SK-N-SH (cell line): ENCODE data around the gene CEP44. TPM values are rescaled to one million over a fixed set of nuclear protein-coding genes. Genes with fewer than 3 reads are reported as not detected.

ENCODE experiments used
- CTCF ChIA-PET: fragments of 300-600, 350-600 bp; formaldehyde crosslinking; extraction: SDS; loops from one replicate; lab custom pipeline; 2021; lab: Yijun Ruan, JAX
- POLR2A ChIA-PET: fragments of 350-600 bp; sonication (Branson Sonifier 250); formaldehyde crosslinking; extraction: SDS; loops from one replicate; lab custom pipeline; 2020; ENCODE audit warnings: antibody characterized with exemption, inconsistent platforms; lab: Yijun Ruan, JAX
- DNase-seq: peaks from one replicate; pipeline ENCODE4 v3.0.0; 2012
- H2AFZ ChIP-seq: fragments of 200-600 bp; sonication (generic); 2 replicates; pipeline ENCODE4 v1.8.1; 2016; ENCODE audit warnings: antibody characterized with exemption, mild to moderate bottlenecking, low read depth
- H3F3A ChIP-seq: fragments of 200-600 bp; sonication (generic); replicated peaks from 2 replicates; pipeline ENCODE3; 2016; ENCODE audit warnings: antibody characterized with exemption, mild to moderate bottlenecking; ENCODE audit not compliant: insufficient read depth
- H3K27ac ChIP-seq, 2 experiments: fragments of 200-500 bp in 1 of 2; fragments of 200-600 bp in 1 of 2; sonication (Bioruptor generic) in 1 of 2; sonication (generic), shearing (Covaris generic) in 1 of 2; 2 replicates each; pipeline versions ENCODE4 v1.5.1 to v1.6.1; 2014 to 2016; ENCODE audit warnings: low read depth in 2 of 2, inconsistent platforms in 1 of 2, low read length in 1 of 2, mild to moderate bottlenecking in 1 of 2, mixed read lengths in 1 of 2
- H3K27me3 ChIP-seq: fragments of 200-600 bp; sonication (generic), shearing (Covaris generic); 2 replicates; pipeline ENCODE4 v1.6.1; 2016; ENCODE audit warnings: mixed run types; ENCODE audit not compliant: insufficient read depth
- H3K36me3 ChIP-seq, 2 experiments: fragments of 200-500 bp in 1 of 2; fragments of 200-600 bp in 1 of 2; sonication (Bioruptor generic) in 1 of 2; sonication (generic) in 1 of 2; replicated peaks in 1 of 2; 2 replicates each; pipeline versions ENCODE3 to v1.5.1; 2014 to 2016; ENCODE audit warnings: low read length in 1 of 2, mild to moderate bottlenecking in 1 of 2; ENCODE audit not compliant: insufficient read depth in 2 of 2, control insufficient read depth in 1 of 2
- H3K4me1 ChIP-seq, 2 experiments: fragments of 200-500 bp in 1 of 2; fragments of 200-600 bp in 1 of 2; sonication (Bioruptor generic) in 1 of 2; sonication (generic), shearing (Covaris generic) in 1 of 2; 2 replicates each; pipeline versions ENCODE4 v1.5.1 to v1.6.1; 2014 to 2016; ENCODE audit warnings: low read depth in 1 of 2, low read length in 1 of 2, mixed run types in 1 of 2; ENCODE audit not compliant: insufficient read depth in 2 of 2, control insufficient read depth in 1 of 2
- H3K4me2 ChIP-seq: fragments of 200-600 bp; sonication (generic), shearing (Covaris generic); 2 replicates; pipeline ENCODE4 v1.6.1; 2017; ENCODE audit warnings: mixed run types
- H3K4me3 ChIP-seq, 2 experiments: fragments of 200-500 bp in 1 of 2; fragments of 200-600 bp in 1 of 2; sonication (Bioruptor generic) in 1 of 2; sonication (generic), shearing (Covaris generic) in 1 of 2; 2 replicates each; pipeline versions ENCODE4 v1.5.1 to v1.8.1; 2014 to 2016; ENCODE audit warnings: low read depth in 2 of 2, inconsistent platforms in 1 of 2, low read length in 1 of 2, mild to moderate bottlenecking in 1 of 2, mixed read lengths in 1 of 2, moderate library complexity in 1 of 2
- H3K79me2 ChIP-seq: fragments of 200-600 bp; sonication (generic); 2 replicates; pipeline ENCODE4 v1.8.1; 2017; ENCODE audit warnings: mild to moderate bottlenecking; ENCODE audit not compliant: insufficient read depth
- H3K9ac ChIP-seq: fragments of 200-600 bp; sonication (generic); 2 replicates; pipeline ENCODE4 v1.6.1; 2017; ENCODE audit warnings: mixed run types
- H3K9me2 ChIP-seq: fragments of 200-600 bp; sonication (generic); 2 replicates; pipeline ENCODE4 v1.6.1; 2017; ENCODE audit warnings: mixed run types
- H3K9me3 ChIP-seq: fragments of 200-600 bp; sonication (generic); 2 replicates; pipeline ENCODE4 v1.6.1; 2017; ENCODE audit warnings: mixed run types, mild to moderate bottlenecking, moderate library complexity
- H4K20me1 ChIP-seq: fragments of 200-600 bp; sonication (generic); 2 replicates; pipeline ENCODE4 v1.6.1; 2017; ENCODE audit warnings: mild to moderate bottlenecking, mixed run types; ENCODE audit not compliant: insufficient read depth
- CHD2 ChIP-seq: fragments of 150-350 bp; IDR thresholded peaks from 2 replicates; pipeline ENCODE4 v1.6.1; 2018; ENCODE audit warnings: low read length; ENCODE audit not compliant: partially characterized antibody
- CTCF ChIP-seq: fragments of 200-600 bp; sonication (generic); IDR thresholded peaks from 2 replicates; pipeline ENCODE4 v1.6.1; 2017; ENCODE audit warnings: antibody characterized with exemption, mild to moderate bottlenecking, moderate library complexity
- ELF1 ChIP-seq: IDR thresholded peaks from 2 replicates; pipeline ENCODE4 v1.4.0; 2012
- FOSL2 ChIP-seq: IDR thresholded peaks from 2 replicates; pipeline ENCODE4 v1.4.0; 2012; ENCODE audit warnings: low read depth, mild to moderate bottlenecking, moderate library complexity, borderline replicate concordance
- FOXJ3 ChIP-seq: sonication (generic); formaldehyde crosslinking; IDR thresholded peaks from 2 replicates; pipeline ENCODE4 v1.5.1; 2020; ENCODE audit warnings: mild to moderate bottlenecking, missing genetic modification reagents
- GABPA ChIP-seq: IDR thresholded peaks from 2 replicates; pipeline ENCODE4 v1.4.0; 2012; ENCODE audit warnings: low read depth, mild to moderate bottlenecking
- GATA2 ChIP-seq: sonication (generic); formaldehyde crosslinking; IDR thresholded peaks from 2 replicates; pipeline ENCODE4 v1.5.0; 2020; ENCODE audit warnings: mild to moderate bottlenecking, missing genetic modification reagents
- NRF1 ChIP-seq: IDR thresholded peaks from 2 replicates; pipeline ENCODE4 v1.6.1; 2012; ENCODE audit warnings: low read depth, mild to moderate bottlenecking, low read length
- PBX3 ChIP-seq: IDR thresholded peaks from 2 replicates; pipeline ENCODE4; 2012
- POLR2AphosphoS5 ChIP-seq: IDR thresholded peaks from 2 replicates; pipeline ENCODE4 v1.6.1; 2012; ENCODE audit warnings: low read depth, low read length
- RAD21 ChIP-seq: IDR thresholded peaks from 2 replicates; pipeline ENCODE4 v1.6.1; 2012; ENCODE audit warnings: mild to moderate bottlenecking, low read length
- TAF1 ChIP-seq: IDR thresholded peaks from 2 replicates; pipeline ENCODE4 v1.6.1; 2012; ENCODE audit warnings: low read depth, mild to moderate bottlenecking, low read length, moderate library complexity, borderline replicate concordance
- USF2 ChIP-seq: fragments of 150-350 bp; IDR thresholded peaks from 2 replicates; pipeline ENCODE4 v1.6.1; 2017; ENCODE audit warnings: antibody characterized with exemption, low read length, low read depth, borderline replicate concordance
- WGBS: methylation state at CpG from one replicate; pipeline ENCODE4 v1.1.6; 2017; ENCODE audit warnings: low lambda C conversion rate; 5-methylcytosine and 5-hydroxymethylcytosine counted together
- polyA plus RNA-seq, 3 experiments: library from polyadenylated mRNA; depleted of rRNA; stranded (reverse); fragments of >200 nt; gene quantifications; 2 replicates each; pipeline ENCODE4 v1.2.3, GENCODE V29; 2012

CEP44 gene
- polyA plus RNA-seq, 1 of the 3 experiments (the other 2 are of a cell fraction) = 3.8 TPM

GRCh38 chr4:174349156-174349555 is 65.4 kb downstream of the CEP44 start:
- H3K4me3 ChIP-seq = no peak overlapping the region
- TF ChIP-seq CHD2 (no peak), PBX3 (no peak), FOSL2 (no peak), POLR2AphosphoS5 (no peak), NRF1 (no peak), GATA2 (no peak), FOXJ3 (CRISPR knock-in tag) (no peak), GABPA (no peak), RAD21 (no peak), ELF1 (no peak), USF2 (no peak), CTCF (no peak), TAF1 (no peak)
- TF ChIP-seq, all 33 proteins: peak for 0
- Histone ChIP-seq H3K27me3 (no peaks in the 10 kb centered on the region; the same call in 1 of the 2 replicates), H3K9me3 (no peaks in the 10 kb centered on the region), H3K79me2 (no peaks in the 10 kb centered on the region), H4K20me1 (no peaks in the 10 kb centered on the region), H3K4me1 (peaks cover 0 to 10% of the 10 kb centered on the region in 2 experiments; a peak in 2 of 4 replicates), H3F3A (no peaks in the 10 kb centered on the region), H3K27ac (no peak overlapping the region), H2AFZ (no peak overlapping the region), H3K36me3 (no peaks in the 10 kb centered on the region), H3K9ac (no peak overlapping the region), H3K9me2 (no peaks in the 10 kb centered on the region), H3K4me2 (no peak overlapping the region)
- POLR2A ChIA-PET = no interaction called here
- no peak for DNase-seq
- WGBS = 72% methylated on average over 1 of the region's 1 CpG
- CTCF ChIA-PET = interaction anchor here (1.1 to 2.4 kb wide), 3 partner anchors 8 to 30 kb away, joined by 3 to 7 read pairs (median 6); no protein-coding TSS in a partner anchor
